H1 (cell line): ENCODE results near the gene STX16. TPM values are rescaled to one million over a fixed set of nuclear protein-coding genes. Genes with fewer than 3 reads are reported as not detected.

Source experiments
- CTCF ChIA-PET: fragments of 300-600 bp; sonication (Branson Sonifier 250); formaldehyde crosslinking; loops from one replicate; lab custom pipeline; 2021; ENCODE audit not compliant: partially characterized antibody; lab: Charles Lee
- POLR2A ChIA-PET: fragments of 300-600 bp; sonication (Branson Sonifier 250); formaldehyde crosslinking; loops from one replicate; lab custom pipeline; 2021; ENCODE audit warnings: inconsistent platforms; ENCODE audit not compliant: partially characterized antibody; lab: Charles Lee
- DNase-seq, 2 experiments: peaks; one replicate each; pipeline versions ENCODE4 v3.0.0 to v3.0.0-alpha.2; 2010 to 2022; ENCODE audit warnings: low spot score in 2 of 2, low read depth in 1 of 2, mixed read lengths in 1 of 2
- FAIRE-seq: peaks from 2 replicates; lab custom pipeline; 2011; peaks lifted over from hg19 to GRCh38; lab: Jason Lieb, UNC
- H2AFZ ChIP-seq: 2 replicates; pipeline ENCODE4 v1.8.1; 2012; ENCODE audit warnings: low read length, inconsistent platforms
- H2AK5ac ChIP-seq: 2 replicates; pipeline ENCODE4 v1.6.1; 2013; ENCODE audit warnings: low read depth, low read length
- H2BK120ac ChIP-seq: replicated peaks from 2 replicates; pipeline ENCODE3; 2013; ENCODE audit warnings: low read depth, low read length, inconsistent platforms
- H2BK12ac ChIP-seq: 2 replicates; pipeline ENCODE4 v1.6.1; 2013; ENCODE audit warnings: low read depth, low read length
- H2BK15ac ChIP-seq: 2 replicates; pipeline ENCODE4 v1.6.1; 2013; ENCODE audit warnings: low read length
- H2BK20ac ChIP-seq: 2 replicates; pipeline ENCODE4 v1.6.1; 2013; ENCODE audit warnings: low read length
- H2BK5ac ChIP-seq: 2 replicates; pipeline ENCODE4 v1.6.1; 2013; ENCODE audit warnings: low read depth, low read length
- H3K14ac ChIP-seq: 2 replicates; pipeline ENCODE4 v1.6.1; 2013; ENCODE audit warnings: inconsistent platforms; ENCODE audit not compliant: insufficient read length
- H3K18ac ChIP-seq: 2 replicates; pipeline ENCODE4 v1.6.1; 2013; ENCODE audit warnings: low read length; ENCODE audit errors: extremely low read depth
- H3K23ac ChIP-seq: 2 replicates; pipeline ENCODE4 v1.6.1; 2013; ENCODE audit warnings: inconsistent platforms; ENCODE audit not compliant: insufficient read length
- H3K23me2 ChIP-seq: 2 replicates; pipeline ENCODE4 v1.6.1; 2013; ENCODE audit warnings: low read depth, low read length
- H3K27ac ChIP-seq: 2 replicates; pipeline ENCODE4 v1.6.1; 2011; ENCODE audit warnings: low read depth, low read length, inconsistent platforms
- H3K27me3 ChIP-seq, 4 experiments: replicated peaks in 1 of 4; 1 replicate in 1 of 4; 2 replicates in 3 of 4; pipeline versions ENCODE4 v1.6.1 to v1.8.1; 2011 to 2013; ENCODE audit warnings: low read length in 3 of 4, mild to moderate bottlenecking in 3 of 4, inconsistent platforms in 2 of 4, mixed read lengths in 2 of 4, moderate library complexity in 1 of 4; ENCODE audit not compliant: control insufficient read depth in 3 of 4, insufficient read depth in 3 of 4; ENCODE audit errors: extremely low read depth in 1 of 4
- H3K36me3 ChIP-seq, 4 experiments: 2 replicates each; pipeline versions ENCODE4 v1.6.1 to v1.8.1; 2011 to 2013; ENCODE audit warnings: mild to moderate bottlenecking in 4 of 4, low read length in 3 of 4, moderate library complexity in 2 of 4, control low read depth in 1 of 4, inconsistent platforms in 1 of 4; ENCODE audit not compliant: insufficient read depth in 4 of 4, control insufficient read depth in 2 of 4
- H3K4ac ChIP-seq: replicated peaks from 2 replicates; pipeline ENCODE3; 2013; ENCODE audit warnings: low read length, low read depth, mixed read lengths, inconsistent platforms; ENCODE audit not compliant: insufficient read length
- H3K4me1 ChIP-seq, 4 experiments: replicated peaks in 1 of 4; 1 replicate in 1 of 4; 2 replicates in 3 of 4; pipeline versions ENCODE4 v1.6.1 to v1.8.1; 2011 to 2013; ENCODE audit warnings: low read length in 3 of 4, inconsistent platforms in 2 of 4, mixed read lengths in 1 of 4; ENCODE audit not compliant: insufficient read depth in 4 of 4, control insufficient read depth in 3 of 4
- H3K4me2 ChIP-seq, 2 experiments: 2 replicates each; pipeline versions ENCODE4 v1.6.1 to v1.8.1; 2011 to 2013; ENCODE audit warnings: low read depth in 2 of 2, low read length in 2 of 2, control low read depth in 1 of 2, inconsistent platforms in 1 of 2, mild to moderate bottlenecking in 1 of 2; ENCODE audit not compliant: insufficient read depth in 1 of 2
- H3K4me3 ChIP-seq, 4 experiments: fragments of 200-600, 300-600 bp in 1 of 4; sonication (generic), shearing (Covaris generic), sonication (Bioruptor Twin) in 1 of 4; 2 replicates each; pipeline versions ENCODE4 v1.5.1 to v1.8.1; 2011 to 2016; ENCODE audit warnings: low read length in 4 of 4, low read depth in 3 of 4, control low read depth in 2 of 4, inconsistent platforms in 2 of 4, mild to moderate bottlenecking in 2 of 4, mixed read lengths in 1 of 4, moderate library complexity in 1 of 4; ENCODE audit not compliant: insufficient read depth in 2 of 4; ENCODE audit errors: extremely low read depth in 1 of 4
- H3K56ac ChIP-seq: replicated peaks from 2 replicates; pipeline ENCODE3; 2013; ENCODE audit warnings: low read depth, mild to moderate bottlenecking, mixed read lengths, low read length, inconsistent platforms; ENCODE audit not compliant: insufficient read length
- H3K79me1 ChIP-seq: 2 replicates; pipeline ENCODE4 v1.6.1; 2013; ENCODE audit warnings: low read depth, low read length, control low read depth
- H3K79me2 ChIP-seq, 2 experiments: 2 replicates each; pipeline versions ENCODE4 v1.6.1 to v1.8.1; 2012 to 2013; ENCODE audit warnings: low read length in 2 of 2, mild to moderate bottlenecking in 2 of 2, inconsistent platforms in 1 of 2; ENCODE audit not compliant: insufficient read depth in 2 of 2, control insufficient read depth in 1 of 2
- H3K9ac ChIP-seq, 4 experiments: replicated peaks in 1 of 4; 1 replicate in 1 of 4; 2 replicates in 3 of 4; pipeline versions ENCODE4 v1.6.1 to v1.8.1; 2011 to 2013; ENCODE audit warnings: low read depth in 3 of 4, low read length in 3 of 4, control low read depth in 2 of 4, mild to moderate bottlenecking in 2 of 4, moderate library complexity in 2 of 4, inconsistent platforms in 1 of 4; ENCODE audit errors: extremely low read depth in 1 of 4
- H3K9me3 ChIP-seq, 2 experiments: 2 replicates each; pipeline versions ENCODE4 v1.6.1 to v1.8.1; 2012 to 2013; ENCODE audit warnings: mild to moderate bottlenecking in 2 of 2, moderate library complexity in 2 of 2, control low read depth in 1 of 2, inconsistent platforms in 1 of 2, low read depth in 1 of 2, low read length in 1 of 2, mixed read lengths in 1 of 2; ENCODE audit not compliant: insufficient read depth in 2 of 2
- H4K20me1 ChIP-seq, 2 experiments: replicated peaks in 1 of 2; 2 replicates each; pipeline versions ENCODE3 to v1.8.1; 2011 to 2013; ENCODE audit warnings: inconsistent platforms in 2 of 2, low read length in 2 of 2, mild to moderate bottlenecking in 1 of 2; ENCODE audit not compliant: insufficient read depth in 2 of 2, control insufficient read depth in 1 of 2
- H4K5ac ChIP-seq: 2 replicates; pipeline ENCODE4 v1.6.1; 2013; ENCODE audit warnings: low read length, low read depth, mixed read lengths, inconsistent platforms; ENCODE audit not compliant: insufficient read length
- H4K8ac ChIP-seq: 2 replicates; pipeline ENCODE4 v1.8.0; 2013; ENCODE audit warnings: mild to moderate bottlenecking, moderate library complexity, low read length, inconsistent platforms; ENCODE audit not compliant: insufficient read depth; ENCODE audit errors: extremely low read depth
- H4K91ac ChIP-seq: replicated peaks from 2 replicates; pipeline ENCODE3; 2013; ENCODE audit warnings: low read length, mixed read lengths, inconsistent platforms; ENCODE audit not compliant: insufficient read length
- CHD2 ChIP-seq: IDR thresholded peaks from 2 replicates; pipeline ENCODE4 v1.6.1; 2012; ENCODE audit warnings: low read length, improper control_type of control experiment
- CREB1 ChIP-seq: IDR thresholded peaks from 2 replicates; pipeline ENCODE4 v1.6.1; 2012; ENCODE audit warnings: inconsistent platforms
- EP300 ChIP-seq, 2 experiments: IDR thresholded peaks; 1 replicate in 1 of 2; 2 replicates in 1 of 2; pipeline ENCODE4 v1.6.1; 2011 to 2012; ENCODE audit warnings: low read depth in 2 of 2, low read length in 2 of 2, mild to moderate bottlenecking in 2 of 2, borderline replicate concordance in 1 of 2, inconsistent platforms in 1 of 2, moderate library complexity in 1 of 2
- HDAC2 ChIP-seq, 2 experiments: fragments of 300-600 bp in 1 of 2; sonication (generic) in 1 of 2; IDR thresholded peaks; 2 replicates each; pipeline ENCODE4 v1.6.1; 2011 to 2012; ENCODE audit warnings: low read depth in 2 of 2, low read length in 2 of 2, mild to moderate bottlenecking in 2 of 2, moderate library complexity in 2 of 2, borderline replicate concordance in 1 of 2, inconsistent platforms in 1 of 2
- HDAC6 ChIP-seq: IDR thresholded peaks from one replicate; pipeline ENCODE4 v1.7.1; 2012; ENCODE audit warnings: low read depth, mild to moderate bottlenecking, inconsistent platforms, low read length, moderate library complexity
- KDM5A ChIP-seq: fragments of 200-600 bp; IDR thresholded peaks from 2 replicates; pipeline ENCODE4 v1.7.1; 2012; ENCODE audit warnings: mild to moderate bottlenecking, low read length, inconsistent platforms, mixed read lengths
- POU5F1 ChIP-seq: IDR thresholded peaks from 2 replicates; pipeline ENCODE4 v1.6.1; 2011; ENCODE audit warnings: low read depth, mild to moderate bottlenecking, low read length, moderate library complexity
- RBBP5 ChIP-seq: IDR thresholded peaks from 2 replicates; pipeline ENCODE4 v1.7.1; 2012; ENCODE audit warnings: low read depth, mild to moderate bottlenecking, inconsistent platforms, low read length, moderate library complexity, borderline replicate concordance
- RFX5 ChIP-seq: IDR thresholded peaks from 2 replicates; pipeline ENCODE4 v1.6.1; 2011; ENCODE audit warnings: low read depth, low read length, improper control_type of control experiment, borderline replicate concordance
- SAP30 ChIP-seq: fragments of 300-600 bp; sonication (generic); IDR thresholded peaks from 2 replicates; pipeline ENCODE4 v1.7.1; 2012; ENCODE audit warnings: low read length, moderate library complexity, mild to moderate bottlenecking, inconsistent platforms; ENCODE audit not compliant: insufficient read depth, insufficient replicate concordance
- TBP ChIP-seq: IDR thresholded peaks from 2 replicates; pipeline ENCODE4 v1.6.1; 2011; ENCODE audit warnings: low read depth, low read length, improper control_type of control experiment
- TCF12 ChIP-seq: IDR thresholded peaks from 2 replicates; pipeline ENCODE4 v1.6.1; 2011; ENCODE audit warnings: low read depth, mild to moderate bottlenecking, low read length
- WGBS, 2 experiments: shearing (Covaris generic) in 1 of 2; methylation state at CpG; one replicate each; pipeline versions ENCODE4 v1.1.6 to v1.1.7; 2013 to 2015; ENCODE audit warnings: low lambda C conversion rate in 2 of 2, mixed read lengths in 2 of 2, inconsistent platforms in 1 of 2, low coverage in 1 of 2, missing lambda C conversion rate in 1 of 2; ENCODE audit not compliant: insufficient replicate concordance in 2 of 2, insufficient coverage in 1 of 2, insufficient read length in 1 of 2; ENCODE audit errors: extremely low coverage in 1 of 2, missing lambda C conversion rate in 1 of 2; 5-methylcytosine and 5-hydroxymethylcytosine counted together
- polyA plus RNA-seq, 7 experiments: library from polyadenylated mRNA; depleted of rRNA in 3 of 7; stranded (reverse) in 5 of 7; unstranded in 2 of 7; fragments of >200 nt in 5 of 7; fragments of 200-250 nt in 2 of 7; gene quantifications; 1 replicate in 5 of 7; 2 replicates in 1 of 7; 4 replicates in 1 of 7; pipeline versions ENCODE4 v1.2.1 to v1.2.3, GENCODE V29; 2011 to 2013; ENCODE audit warnings: missing spikeins in 2 of 7, mixed read lengths in 2 of 7
- total RNA-seq: library from RNA; stranded (reverse); fragmentation: NEBNext Ultra II Directional; extraction: Animal tissue kit (Norgen Biotek cat#: 25700); gene quantifications from 2 replicates; pipeline ENCODE4 v1.2.1, GENCODE V29; 2021

STX16 gene
- total and polyA plus RNA-seq, 2 of the 8 experiments (the other 6 are each of a cell fraction or from before 2014, with no cell fraction given): 45.2 to 61.6 TPM

GRCh38 chr20:58711266-58712051, 60.4 kb downstream of the STX16 start:
- Histone ChIP-seq H3K27me3 (no peaks in the 10 kb centered on the region), H4K20me1 (peaks cover 0 to 2% of the 10 kb centered on the region in 2 experiments), H3K9me3 (no peaks in the 10 kb centered on the region), H2BK20ac (no peak overlapping the region), H2AK5ac (no peak overlapping the region), H3K4me2 (no peak overlapping the region), H3K9ac (no peak overlapping the region), H4K5ac (no peak overlapping the region), H2BK5ac (0 out of 2 replicates have a peak overlapping the region, but pooled peaks have one; percentile 21), H4K8ac (peak overlapping the region; percentile 57), H3K79me1 (no peaks in the 10 kb centered on the region), H3K4me1 (no peaks in the 10 kb centered on the region; a peak in 1 of 7 replicates), H4K91ac (no peak overlapping the region), H3K18ac (no peak overlapping the region), H2AFZ (no peak overlapping the region), H3K79me2 (no peaks in the 10 kb centered on the region), H3K56ac (no peak overlapping the region), H3K36me3 (no peaks in the 10 kb centered on the region), H3K4me3 (no peak overlapping the region), H3K4ac (no peak overlapping the region), H2BK15ac (no peak overlapping the region), H3K14ac (no peak overlapping the region), H2BK12ac (no peak overlapping the region), H3K27ac (no peak overlapping the region), H3K23ac (no peak overlapping the region), H3K23me2 (no peaks in the 10 kb centered on the region), H2BK120ac (no peak overlapping the region)
- DNase-seq (peak in 1 of 2 experiments; percentile 40), FAIRE-seq (no peak)
- WGBS, 2 experiments: 93% methylated on average over 21 of the region's 21 CpGs; no CpG with 5 or more reads in 1 of the 2 experiments
- ChIA-PET CTCF (interaction anchor here (1.0 to 4.3 kb wide), 7 partner anchors 8 to 230 kb away, joined by 3 to 16 read pairs (median 5); partner anchors contain the start of gene STX16), POLR2A (interaction anchor here (0.7 to 10.9 kb wide), 11 partner anchors 9 to 136 kb away, joined by 3 to 188 read pairs (median 4); partner anchors contain the start of gene STX16)
- TF ChIP-seq TBP (no peak), HDAC2 (IDR thresholded peaks at IDR 0.05; ENCODE audit: borderline replicate concordance in 1 of 2, low read depth in 2 of 2, low read length in 2 of 2) (no peak), POU5F1 (no peak), CREB1 (no peak), SAP30 (no peak), RBBP5 (no peak), KDM5A (no peak), TCF12 (no peak), EP300 (IDR thresholded peaks at IDR 0.05; ENCODE audit: borderline replicate concordance in 1 of 2, low read depth in 2 of 2, low read length in 2 of 2) (no peak), RFX5 (no peak), HDAC6 (no peak), CHD2 (no peak)
